ENCODE results near the gene CYP21A2. TPM values are rescaled to one million over a fixed set of nuclear protein-coding genes. Genes with fewer than 3 reads are reported as not detected.
"Not testable (repeated sequence)": the region's sequence is repeated elsewhere in the genome, so short reads cannot be mapped to it uniquely, and the experiment has no call there.

Gene CYP21A2
- total RNA-seq: under 1 TPM; 0.37 to 0.40 TPM
- polyA plus RNA-seq: not detected

GRCh38 chr6:32037598-32038524 lies at the start of gene CYP21A2:
Gene CYP21A2, plus strand, starts transcription at chr6:32038415. Its CDS starts 8 bp downstream, at chr6:32038423.
- H3K9me3 Mint-ChIP-seq; H3K9me3 ChIP-seq (ENCODE audit: low read length); H3K27ac ChIP-seq (ENCODE audit: low read depth, low read length); H3K4me1 Mint-ChIP-seq; CTCF ChIA-PET; DNase-seq; H3K27me3 ChIP-seq (ENCODE audit: insufficient read depth, low read length, poor library complexity, severe bottlenecking); H3K4me3 ChIP-seq (ENCODE audit: low read length); POLR2A ChIA-PET; H3K36me3 ChIP-seq (ENCODE audit: insufficient read depth, low read length); H3K27me3 Mint-ChIP-seq; H3K36me3 Mint-ChIP-seq; H3K4me1 ChIP-seq (ENCODE audit: insufficient read depth, low read length): not testable (repeated sequence)
- Mint-ChIP-seq H3K4me3 (peak within 1 kb of the TSS in 3 of 7 donors; percentile 2 to 34 (median 32)), H3K27ac (peak within 1 kb of the TSS; percentile 40 to 86 (median 68))

- H3K27me3 Mint-ChIP-seq; H3K4me1 ChIP-seq (ENCODE audit: insufficient read depth, low read length); H3K36me3 Mint-ChIP-seq; H3K27ac ChIP-seq (ENCODE audit: low read depth, low read length); H3K4me1 Mint-ChIP-seq; H3K9me3 ChIP-seq (ENCODE audit: low read length); DNase-seq; H3K27me3 ChIP-seq (ENCODE audit: insufficient read depth, low read length, poor library complexity, severe bottlenecking); CTCF ChIA-PET; H3K4me3 Mint-ChIP-seq; H3K9me3 Mint-ChIP-seq; H3K27ac Mint-ChIP-seq; POLR2A ChIA-PET; H3K36me3 ChIP-seq (ENCODE audit: insufficient read depth, low read length); H3K4me3 ChIP-seq (ENCODE audit: low read length): not testable (repeated sequence)
Measured at GRCh38 chr6:31989363-31989762, 48.9 kb upstream of the CYP21A2 start.

- H3K36me3 Mint-ChIP-seq; H3K27ac Mint-ChIP-seq; H3K4me3 ChIP-seq (ENCODE audit: low read length); POLR2A ChIA-PET; H3K36me3 ChIP-seq (ENCODE audit: insufficient read depth, low read length); H3K4me3 Mint-ChIP-seq; CTCF ChIA-PET; H3K4me1 Mint-ChIP-seq; H3K27me3 ChIP-seq (ENCODE audit: insufficient read depth, low read length, poor library complexity, severe bottlenecking); H3K27me3 Mint-ChIP-seq; H3K4me1 ChIP-seq (ENCODE audit: insufficient read depth, low read length); DNase-seq; H3K9me3 ChIP-seq (ENCODE audit: low read length); H3K27ac ChIP-seq (ENCODE audit: low read depth, low read length); H3K9me3 Mint-ChIP-seq: not testable (repeated sequence)
Measured at GRCh38 chr6:31994421-31994820, 43.8 kb upstream of the CYP21A2 start.

- CTCF ChIA-PET, POLR2A ChIA-PET, H3K4me3 Mint-ChIP-seq: not testable (repeated sequence)
Measured at GRCh38 chr6:31996385-31996784, 41.8 kb upstream of the CYP21A2 start.

GRCh38 chr6:32002546-32003268 lies 35.5 kb upstream of the CYP21A2 start:
- H3K27me3 Mint-ChIP-seq; H3K27me3 ChIP-seq (ENCODE audit: insufficient read depth, low read length, poor library complexity, severe bottlenecking); H3K9me3 Mint-ChIP-seq; POLR2A ChIA-PET; H3K9me3 ChIP-seq (ENCODE audit: low read length); H3K27ac Mint-ChIP-seq; H3K27ac ChIP-seq (ENCODE audit: low read depth, low read length); DNase-seq; H3K4me3 ChIP-seq (ENCODE audit: low read length); H3K36me3 Mint-ChIP-seq; H3K4me1 ChIP-seq (ENCODE audit: insufficient read depth, low read length); H3K36me3 ChIP-seq (ENCODE audit: insufficient read depth, low read length); CTCF ChIA-PET; H3K4me3 Mint-ChIP-seq: not testable (repeated sequence)
- H3K4me1 Mint-ChIP-seq: peaks cover 6 to 12% (median 8%) of the 10 kb centered on the region in 3 donors

More at GRCh38 chr6:31996385-31996784, 41.8 kb upstream of the CYP21A2 start:
- peak in 1 of 5 donors; percentile 30 for DNase-seq
- H3K36me3 Mint-ChIP-seq; H3K4me1 Mint-ChIP-seq; H3K27ac ChIP-seq (ENCODE audit: low read depth, low read length); H3K27me3 ChIP-seq (ENCODE audit: insufficient read depth, low read length, poor library complexity, severe bottlenecking); H3K27me3 Mint-ChIP-seq; H3K4me1 ChIP-seq (ENCODE audit: insufficient read depth, low read length); H3K4me3 ChIP-seq (ENCODE audit: low read length); H3K9me3 ChIP-seq (ENCODE audit: low read length); H3K9me3 Mint-ChIP-seq; H3K36me3 ChIP-seq (ENCODE audit: insufficient read depth, low read length): not testable (repeated sequence)
- H3K27ac Mint-ChIP-seq: peak overlapping the region in 1 of 8 donors; percentile 58

GRCh38 chr6:32003301-32003700 lies 34.9 kb upstream of the CYP21A2 start:
- H3K27me3 ChIP-seq (ENCODE audit: insufficient read depth, low read length, poor library complexity, severe bottlenecking); H3K36me3 Mint-ChIP-seq; H3K27ac ChIP-seq (ENCODE audit: low read depth, low read length); CTCF ChIA-PET; H3K4me3 ChIP-seq (ENCODE audit: low read length); H3K9me3 ChIP-seq (ENCODE audit: low read length); H3K27me3 Mint-ChIP-seq; H3K4me1 ChIP-seq (ENCODE audit: insufficient read depth, low read length); H3K36me3 ChIP-seq (ENCODE audit: insufficient read depth, low read length); H3K27ac Mint-ChIP-seq; H3K4me3 Mint-ChIP-seq; POLR2A ChIA-PET; DNase-seq; H3K9me3 Mint-ChIP-seq: not testable (repeated sequence)
- H3K4me1 Mint-ChIP-seq: peaks cover 6 to 12% (median 8%) of the 10 kb centered on the region in 3 donors

- POLR2A ChIA-PET; H3K9me3 Mint-ChIP-seq; H3K27ac Mint-ChIP-seq; H3K36me3 Mint-ChIP-seq; H3K36me3 ChIP-seq (ENCODE audit: insufficient read depth, low read length); H3K27ac ChIP-seq (ENCODE audit: low read depth, low read length); H3K9me3 ChIP-seq (ENCODE audit: low read length); H3K27me3 Mint-ChIP-seq; H3K27me3 ChIP-seq (ENCODE audit: insufficient read depth, low read length, poor library complexity, severe bottlenecking); DNase-seq; H3K4me3 ChIP-seq (ENCODE audit: low read length); H3K4me1 ChIP-seq (ENCODE audit: insufficient read depth, low read length); H3K4me3 Mint-ChIP-seq; CTCF ChIA-PET: not testable (repeated sequence)
- H3K4me1 Mint-ChIP-seq: peaks cover 6 to 12% (median 8%) of the 10 kb centered on the region in 3 donors
Measured at GRCh38 chr6:32004393-32004792, 33.8 kb upstream of the CYP21A2 start.

GRCh38 chr6:32004864-32005537 lies 33.2 kb upstream of the CYP21A2 start:
- H3K27me3 ChIP-seq (ENCODE audit: insufficient read depth, low read length, poor library complexity, severe bottlenecking); H3K27me3 Mint-ChIP-seq; H3K36me3 ChIP-seq (ENCODE audit: insufficient read depth, low read length); H3K36me3 Mint-ChIP-seq; DNase-seq; H3K9me3 Mint-ChIP-seq; CTCF ChIA-PET; H3K27ac ChIP-seq (ENCODE audit: low read depth, low read length); H3K4me3 ChIP-seq (ENCODE audit: low read length); POLR2A ChIA-PET; H3K9me3 ChIP-seq (ENCODE audit: low read length); H3K4me1 ChIP-seq (ENCODE audit: insufficient read depth, low read length): not testable (repeated sequence)
- Mint-ChIP-seq H3K4me1 (peaks cover 6 to 12% (median 8%) of the 10 kb centered on the region in 3 donors), H3K27ac (peak overlapping the region in 7 of 8 donors; percentile 0 to 92 (median 85)), H3K4me3 (peak overlapping the region in 1 of 7 donors; percentile 24)

Data from CD8-positive, alpha-beta memory T cell (primary cell).